HEK293 (cell line): ENCODE results near the gene FOXO4.

ENCODE experiments used
- BCL11B ChIP-seq: fragments of 450-650 bp; formaldehyde crosslinking; IDR thresholded peaks from 2 replicates; pipeline ENCODE4 v1.5.1; 2016; ENCODE audit warnings: low read depth, missing biosample characterization, missing genetic modification characterization
- CTCF ChIP-seq: fragments of 450-650 bp; formaldehyde crosslinking; IDR thresholded peaks from 2 replicates; pipeline ENCODE4 v1.5.1; 2016; ENCODE audit warnings: missing biosample characterization, missing genetic modification characterization
- MYNN ChIP-seq: fragments of 450-650 bp; formaldehyde crosslinking; IDR thresholded peaks from 2 replicates; pipeline ENCODE4 v1.5.1; 2016; ENCODE audit warnings: missing biosample characterization, missing genetic modification characterization, borderline replicate concordance
- REST ChIP-seq: fragments of 450-650 bp; formaldehyde crosslinking; IDR thresholded peaks from 2 replicates; pipeline ENCODE4 v1.5.1; 2016; ENCODE audit warnings: missing biosample characterization, missing genetic modification characterization
- TRIM28 ChIP-seq: IDR thresholded peaks from 2 replicates; pipeline ENCODE4 v1.6.1; 2011; ENCODE audit warnings: low read length, control low read depth, borderline replicate concordance
- YY1 ChIP-seq: fragments of 450-650 bp; formaldehyde crosslinking; IDR thresholded peaks from 2 replicates; pipeline ENCODE4 v1.5.1; 2018; ENCODE audit warnings: missing biosample characterization, missing genetic modification characterization
- ZBTB7A ChIP-seq: fragments of 450-650 bp; formaldehyde crosslinking; IDR thresholded peaks from 2 replicates; pipeline ENCODE4 v1.5.1; 2016; ENCODE audit warnings: low read depth, missing biosample characterization, missing genetic modification characterization
- ZNF114 ChIP-seq: fragments of 450-650 bp; formaldehyde crosslinking; IDR thresholded peaks from 2 replicates; pipeline ENCODE4 v1.5.0; 2017; ENCODE audit warnings: missing biosample characterization, missing genetic modification characterization
- ZNF175 ChIP-seq: fragments of 450-650 bp; formaldehyde crosslinking; IDR thresholded peaks from 2 replicates; pipeline ENCODE4 v1.5.1; 2016; ENCODE audit warnings: missing biosample characterization, missing genetic modification characterization
- ZNF274 ChIP-seq, 2 experiments: fragments of 200-500 bp in 1 of 2; fragments of 450-650 bp in 1 of 2; sonication (Bioruptor generic) in 1 of 2; formaldehyde crosslinking in 1 of 2; IDR thresholded peaks; 2 replicates each; pipeline versions ENCODE4 v1.5.1 to v1.6.1; 2014 to 2016; ENCODE audit warnings: borderline replicate concordance in 1 of 2, inconsistent platforms in 1 of 2, low read length in 1 of 2, missing biosample characterization in 1 of 2, missing genetic modification characterization in 1 of 2
- ZNF311 ChIP-seq: fragments of 450-650 bp; formaldehyde crosslinking; IDR thresholded peaks from 2 replicates; pipeline ENCODE4 v1.5.1; 2017; ENCODE audit warnings: missing biosample characterization, missing genetic modification characterization, borderline replicate concordance
- ZNF585B ChIP-seq: fragments of 450-650 bp; formaldehyde crosslinking; IDR thresholded peaks from 2 replicates; pipeline ENCODE4 v1.5.1; 2016; ENCODE audit warnings: missing biosample characterization, missing genetic modification characterization
- ZNF626 ChIP-seq: fragments of 450-650 bp; sonication (Bioruptor Pico); formaldehyde crosslinking; IDR thresholded peaks from 2 replicates; pipeline ENCODE4 v1.5.1; 2018; ENCODE audit warnings: missing biosample characterization, missing genetic modification characterization, inconsistent platforms
- ZSCAN23 ChIP-seq: fragments of 450-650 bp; formaldehyde crosslinking; IDR thresholded peaks from 2 replicates; pipeline ENCODE4 v1.5.1; 2016; ENCODE audit warnings: missing biosample characterization, missing genetic modification characterization

- TF ChIP-seq CTCF (no peak), ZNF175 (tag by site-specific recombination) (no peak), TRIM28 (no peak), ZNF274 (IDR thresholded peaks at IDR 0.05; ENCODE audit: low read length) (no peak), ZNF274 (tag by site-specific recombination; IDR thresholded peaks at IDR 0.05; ENCODE audit: borderline replicate concordance) (no peak), ZNF585B (tag by site-specific recombination) (no peak), REST (tag by site-specific recombination) (no peak), YY1 (tag by site-specific recombination) (no peak), ZNF311 (tag by site-specific recombination) (no peak), BCL11B (no peak), MYNN (tag by site-specific recombination) (no peak), ZBTB7A (tag by site-specific recombination) (no peak), ZSCAN23 (tag by site-specific recombination) (no peak), ZNF626 (tag by site-specific recombination) (no peak), ZNF114 (tag by site-specific recombination) (no peak)
Observed at GRCh38 chrX:71128166-71128833, 32.6 kb downstream of the FOXO4 start.
